GM19099 (cell line): ENCODE data around the gene GSS.

Experiments used
- POLR2A ChIP-seq: IDR thresholded peaks from 3 replicates; pipeline ENCODE4 v1.6.1; 2011; ENCODE audit warnings: low read depth; ENCODE audit not compliant: insufficient read length; ENCODE audit errors: extremely low read depth

Gene GSS

GRCh38 chr20:34996243-34997028 lies 40.8 kb upstream of the GSS start:
- no peak for TF ChIP-seq POLR2A

GRCh38 chr20:34995696-34996095 lies 40.1 kb upstream of the GSS start:
- no peak for TF ChIP-seq POLR2A

- TF ChIP-seq POLR2A: no peak
Observed at GRCh38 chr20:34995192-34995591, 39.6 kb upstream of the GSS start.

GRCh38 chr20:34994509-34995131 lies 39.0 kb upstream of the GSS start:
- no peak for TF ChIP-seq POLR2A

DNA sequence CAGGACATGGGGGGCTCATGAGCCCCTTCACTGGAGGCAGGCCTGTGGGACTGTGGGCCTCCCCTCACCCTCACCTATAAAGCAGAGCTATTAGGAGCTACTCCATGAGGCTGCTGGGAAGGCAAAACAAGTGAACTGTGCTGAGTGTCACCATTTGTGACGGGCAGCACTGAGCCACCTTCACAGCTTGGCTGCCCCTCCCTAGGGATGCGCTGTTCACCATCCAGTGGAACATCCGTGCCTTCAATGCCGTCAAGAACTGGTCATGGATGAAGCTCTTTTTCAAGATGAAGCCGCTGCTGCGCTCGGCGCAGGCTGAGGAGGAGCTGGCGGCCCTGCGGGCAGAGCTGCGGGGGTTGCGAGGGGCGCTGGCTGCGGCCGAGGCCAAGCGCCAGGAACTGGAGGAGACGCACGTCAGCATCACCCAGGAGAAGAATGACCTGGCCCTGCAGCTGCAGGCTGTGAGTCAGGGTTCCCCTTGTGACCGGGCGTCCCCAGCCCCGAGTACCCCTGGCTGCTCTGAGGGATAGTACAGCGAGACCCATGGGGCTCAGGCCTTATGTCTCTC lies 38.4 kb upstream of the GSS start:
- no peak for TF ChIP-seq POLR2A

- no peak for TF ChIP-seq POLR2A
Observed at GRCh38 chr20:34992751-34993417, 37.3 kb upstream of the GSS start.

- TF ChIP-seq POLR2A: no peak
Observed at GRCh38 chr20:34990661-34991214, 35.1 kb upstream of the GSS start.

- TF ChIP-seq POLR2A: no peak
Observed at GRCh38 chr20:34990231-34990630, 34.6 kb upstream of the GSS start.

GRCh38 chr20:34989670-34990069 lies 34.1 kb upstream of the GSS start:
- no peak for TF ChIP-seq POLR2A

DNA sequence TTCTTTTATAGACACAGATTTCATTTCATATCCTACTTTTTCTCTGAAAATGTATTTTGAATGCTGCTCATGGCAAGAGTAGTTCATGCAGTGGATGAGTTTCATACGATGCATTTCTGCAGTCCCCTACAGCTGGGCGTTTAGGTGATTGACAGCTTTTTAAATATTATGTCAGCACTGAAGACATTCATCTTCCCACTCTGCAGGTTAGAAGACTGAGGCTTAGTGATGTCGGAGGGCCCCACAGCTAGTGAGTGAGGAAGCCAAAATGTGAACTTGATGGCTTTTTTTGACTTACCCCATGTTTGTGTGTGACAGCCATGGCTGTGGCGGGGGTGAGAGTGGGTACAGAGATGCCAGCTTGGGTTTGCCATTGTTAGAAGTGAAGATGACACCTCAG lies 33.5 kb upstream of the GSS start:
- no peak for TF ChIP-seq POLR2A

DNA sequence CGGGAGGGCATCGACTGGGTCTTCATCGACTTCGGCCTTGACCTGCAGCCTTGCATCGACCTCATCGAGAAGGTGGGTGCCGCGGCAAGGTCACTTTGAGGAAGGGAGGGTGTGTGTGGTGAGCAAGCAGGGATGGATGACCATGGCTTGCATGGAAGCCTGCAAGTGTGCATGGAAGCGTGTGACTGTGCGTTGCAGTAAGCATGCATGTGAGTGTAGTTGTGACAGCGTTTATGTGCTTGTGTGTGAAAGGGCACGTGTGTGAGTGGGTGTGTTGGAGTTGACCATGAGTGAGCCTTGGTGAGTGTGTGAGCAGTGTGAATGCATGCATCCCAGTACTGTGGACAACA lies 32.6 kb upstream of the GSS start:
- TF ChIP-seq POLR2A: no peak

DNA sequence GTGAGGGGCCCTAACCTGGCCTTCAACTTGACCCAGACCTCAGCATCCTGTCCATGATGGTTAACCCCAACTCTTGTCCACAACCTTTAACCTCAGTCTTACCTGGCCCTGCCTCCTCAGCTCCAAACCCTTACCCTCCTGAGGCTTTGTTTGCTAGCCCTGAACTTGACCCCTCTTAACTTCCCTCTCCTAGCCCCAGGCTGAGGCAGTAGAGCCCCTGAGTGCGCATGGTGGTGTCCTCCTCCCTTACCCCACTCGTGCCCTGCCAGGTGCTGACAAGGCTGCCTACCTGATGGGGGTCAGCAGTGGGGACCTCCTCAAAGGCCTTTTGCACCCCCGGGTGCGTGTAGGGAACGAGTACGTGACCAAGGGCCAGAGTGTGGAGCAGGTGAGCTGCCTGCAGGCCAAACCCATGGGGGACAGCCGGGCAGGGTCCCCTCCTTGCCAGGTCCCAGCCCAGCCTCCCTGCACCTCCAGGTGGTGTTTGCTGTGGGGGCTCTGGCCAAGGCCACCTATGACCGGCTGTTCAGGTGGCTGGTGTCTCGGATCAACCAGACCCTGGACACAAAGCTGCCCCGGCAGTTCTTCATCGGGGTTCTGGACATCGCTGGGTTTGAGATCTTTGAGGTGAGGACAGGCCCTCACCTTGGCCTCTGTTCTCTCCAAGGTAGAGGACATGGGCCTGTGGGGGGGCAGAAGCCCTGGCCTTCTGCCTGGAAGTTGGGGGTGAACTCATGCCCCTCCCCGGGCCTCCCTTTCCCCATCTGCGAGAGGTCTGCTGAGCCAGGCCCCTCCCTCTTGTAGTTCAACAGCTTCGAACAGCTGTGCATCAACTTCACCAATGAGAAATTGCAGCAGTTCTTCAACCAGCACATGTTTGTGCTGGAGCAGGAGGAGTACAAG lies 31.9 kb upstream of the GSS start:
- TF ChIP-seq POLR2A: no peak

DNA sequence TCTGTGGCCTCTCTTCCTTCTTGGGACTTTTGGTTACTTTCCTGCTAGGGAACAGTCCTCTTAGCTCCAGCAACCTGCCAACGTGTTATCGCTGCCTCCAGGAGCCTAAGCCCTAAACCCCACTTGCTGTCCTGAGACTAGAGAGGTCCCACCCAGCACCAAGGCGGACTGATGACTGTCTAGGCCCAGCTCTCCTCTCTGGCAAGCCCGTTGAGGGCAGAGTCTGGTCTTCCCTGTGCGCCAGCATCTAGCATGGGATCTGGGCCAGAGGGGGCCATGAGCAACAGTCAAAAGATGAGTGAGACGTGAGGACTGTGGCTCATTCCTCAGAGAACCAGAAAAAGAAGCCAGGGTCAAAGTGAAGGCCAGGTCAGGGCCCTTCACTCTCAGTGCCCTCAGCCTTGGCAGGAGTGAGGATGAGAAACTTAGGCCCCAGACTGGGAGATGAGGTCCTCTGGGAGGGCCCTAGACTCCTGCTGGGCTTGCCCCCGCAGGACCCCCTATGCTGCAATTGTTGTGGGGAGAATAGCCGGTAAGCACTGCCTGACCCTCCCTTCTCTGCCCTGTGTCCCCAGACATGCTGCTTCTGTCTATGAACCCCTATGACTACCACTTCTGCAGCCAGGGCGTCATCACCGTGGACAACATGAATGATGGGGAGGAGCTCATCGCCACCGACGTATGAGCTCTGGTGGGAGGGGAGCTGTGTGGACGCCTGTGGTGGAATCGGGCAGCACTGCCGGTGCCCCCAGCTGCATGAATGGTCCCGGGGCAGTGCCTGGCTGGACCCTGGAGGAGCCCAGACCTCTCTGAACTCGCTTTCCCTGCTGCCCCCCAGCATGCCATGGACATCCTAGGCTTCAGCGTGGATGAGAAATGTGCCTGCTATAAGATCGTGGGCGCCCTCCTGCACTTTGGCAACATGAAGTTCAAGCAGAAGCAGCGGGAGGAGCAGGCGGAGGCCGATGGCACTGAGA lies 31.0 kb upstream of the GSS start:
- TF ChIP-seq POLR2A: no peak
